Measurements from ENCODE around the gene PACRG. TPM values are rescaled to one million over a fixed set of nuclear protein-coding genes. Genes with fewer than 3 reads are reported as not detected.

PACRG gene
- total and polyA plus RNA-seq, 2 of the 8 experiments (the other 6 are each of a cell fraction or from before 2014, with no cell fraction given) = 0.44 to 0.54 TPM

DNA sequence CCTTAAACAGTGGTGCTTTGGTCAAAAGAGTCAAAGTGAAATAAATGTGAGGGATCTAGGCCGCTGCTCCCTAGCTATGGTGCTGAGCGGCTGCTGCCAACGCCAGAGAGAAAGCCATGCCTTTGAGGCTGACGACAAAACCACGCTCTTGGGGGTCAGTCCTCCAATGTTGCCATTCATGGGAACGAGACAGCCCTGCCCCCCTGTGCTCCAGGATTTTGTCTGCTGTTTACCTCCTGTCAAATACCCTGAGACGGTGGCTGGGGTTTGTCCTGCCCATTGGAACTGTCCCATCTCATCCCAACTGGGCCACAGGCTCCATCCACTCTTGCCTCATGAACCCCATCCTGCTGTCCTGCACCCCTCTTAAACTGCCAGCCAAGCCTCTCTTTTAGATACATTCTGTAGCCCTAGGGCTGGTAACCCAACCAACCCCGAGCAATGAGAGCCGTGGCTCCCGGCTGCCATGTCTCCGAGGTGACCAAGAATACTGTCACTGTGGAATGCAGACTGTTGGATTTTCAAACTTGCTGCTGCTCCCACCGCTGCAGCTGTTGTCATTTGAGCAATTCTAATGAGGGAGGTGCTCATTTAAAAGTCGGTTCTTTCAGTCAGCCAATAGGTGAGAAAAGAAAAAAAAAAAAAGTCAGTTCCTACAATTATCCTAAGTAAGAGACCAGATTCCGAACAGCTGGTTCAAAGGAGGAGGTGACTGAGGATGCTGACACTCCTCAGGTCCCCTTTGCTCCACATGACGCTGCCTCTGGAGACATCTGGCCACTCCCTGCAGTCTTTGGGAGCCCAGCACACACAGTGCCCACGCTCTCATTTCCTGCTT lies 613.7 kb downstream of the PACRG start:
- no peak overlapping the region for H2BK5ac ChIP-seq (ENCODE audit: low read depth, low read length)
- no peaks in the 10 kb centered on the region for H3K9me3 ChIP-seq (ENCODE audit: insufficient read depth in 2 of 2, low read depth in 1 of 2, low read length in 1 of 2)
- H3K18ac ChIP-seq (ENCODE audit: extremely low read depth, low read length) = no peak overlapping the region; the same call in 1 of the 2 replicates
- H3K79me2 ChIP-seq (ENCODE audit: control insufficient read depth in 1 of 2, insufficient read depth in 2 of 2, low read length in 2 of 2) = no peaks in the 10 kb centered on the region
- H3K79me1 ChIP-seq (ENCODE audit: low read depth, low read length) = no peaks in the 10 kb centered on the region
- no peak for DNase-seq (ENCODE audit: low read depth in 1 of 2, low spot score in 2 of 2)
- no peak overlapping the region for H3K9ac ChIP-seq (replicated peaks in 1 of 4; ENCODE audit: extremely low read depth in 1 of 4, low read depth in 3 of 4, low read length in 3 of 4)
- H2BK120ac ChIP-seq (replicated peaks; ENCODE audit: low read depth, low read length) = no peak overlapping the region
- no peaks in the 10 kb centered on the region for H3K23me2 ChIP-seq (ENCODE audit: low read depth, low read length)
- no peak overlapping the region for H4K8ac ChIP-seq (ENCODE audit: extremely low read depth, insufficient read depth, low read length)
- H3K4me1 ChIP-seq (replicated peaks in 1 of 4; ENCODE audit: control insufficient read depth in 3 of 4, insufficient read depth in 4 of 4, low read length in 3 of 4) = peaks cover 5 to 14% (median 6%) of the 10 kb centered on the region in 4 experiments; a peak in 6 of 7 replicates
- H2BK12ac ChIP-seq (ENCODE audit: low read depth, low read length) = no peak overlapping the region
- 81% methylated on average over 16 of the region's 16 CpGs; no CpG with 5 or more reads in 1 of the 2 experiments for WGBS, 2 experiments (ENCODE audit: extremely low coverage in 1 of 2, insufficient coverage in 1 of 2, insufficient read length in 1 of 2, insufficient replicate concordance in 2 of 2, low coverage in 1 of 2, low lambda C conversion rate in 2 of 2, missing lambda C conversion rate in 1 of 2)
- peaks cover 0 to 7% (median 4%) of the 10 kb centered on the region in 4 experiments; a peak in 3 of 7 replicates for H3K27me3 ChIP-seq (replicated peaks in 1 of 4; ENCODE audit: control insufficient read depth in 3 of 4, extremely low read depth in 1 of 4, insufficient read depth in 3 of 4, low read length in 3 of 4)
- POLR2A ChIA-PET (ENCODE audit: partially characterized antibody) = interaction anchor here (0.6 kb wide), 1 partner anchor 431 kb away, joined by 3 read pairs; no protein-coding TSS in a partner anchor
- H2AK5ac ChIP-seq (ENCODE audit: low read depth, low read length) = peak overlapping the region; percentile 70; the same call in 1 of the 2 replicates
- no peak overlapping the region for H3K23ac ChIP-seq (ENCODE audit: insufficient read length)
- no peaks in the 10 kb centered on the region for H3K36me3 ChIP-seq (ENCODE audit: control insufficient read depth in 2 of 4, insufficient read depth in 4 of 4, low read length in 3 of 4)
- H2BK20ac ChIP-seq (ENCODE audit: low read length) = no peak overlapping the region
- CTCF ChIA-PET (ENCODE audit: partially characterized antibody) = interaction anchor here (0.9 to 1.4 kb wide), 2 partner anchors 14 to 158 kb away, joined by 4 to 6 read pairs; no protein-coding TSS in a partner anchor
- H2BK15ac ChIP-seq (ENCODE audit: low read length) = no peak overlapping the region
- no peak overlapping the region for H3K4me3 ChIP-seq (ENCODE audit: extremely low read depth in 1 of 4, insufficient read depth in 2 of 4, low read depth in 3 of 4, low read length in 4 of 4)
- no peak overlapping the region for H2AFZ ChIP-seq (ENCODE audit: low read length)
- H3K4me2 ChIP-seq (ENCODE audit: insufficient read depth in 1 of 2, low read depth in 2 of 2, low read length in 2 of 2) = no peak overlapping the region
- H3K56ac ChIP-seq (replicated peaks; ENCODE audit: insufficient read length, low read depth, low read length) = no peak overlapping the region
- no peak overlapping the region for H4K5ac ChIP-seq (ENCODE audit: insufficient read length, low read depth, low read length)
- TF ChIP-seq RAD21 (IDR thresholded peaks at IDR 0.05 in 1 of 2, conservative IDR thresholded peaks at IDR 0.05 in 1 of 2; ENCODE audit: low read depth in 2 of 2, low read length in 2 of 2) = no peak
- TF ChIP-seq HDAC2 (IDR thresholded peaks at IDR 0.05; ENCODE audit: borderline replicate concordance in 1 of 2, low read depth in 2 of 2, low read length in 2 of 2) = no peak
- TF ChIP-seq BRCA1 (IDR thresholded peaks at IDR 0.05; ENCODE audit: low read depth, low read length) = no peak
- TF ChIP-seq SP4 (IDR thresholded peaks at IDR 0.05; ENCODE audit: low read length) = no peak
- no peak for TF ChIP-seq CHD2 (IDR thresholded peaks at IDR 0.05; ENCODE audit: low read length)
- TF ChIP-seq, protein P1, sequence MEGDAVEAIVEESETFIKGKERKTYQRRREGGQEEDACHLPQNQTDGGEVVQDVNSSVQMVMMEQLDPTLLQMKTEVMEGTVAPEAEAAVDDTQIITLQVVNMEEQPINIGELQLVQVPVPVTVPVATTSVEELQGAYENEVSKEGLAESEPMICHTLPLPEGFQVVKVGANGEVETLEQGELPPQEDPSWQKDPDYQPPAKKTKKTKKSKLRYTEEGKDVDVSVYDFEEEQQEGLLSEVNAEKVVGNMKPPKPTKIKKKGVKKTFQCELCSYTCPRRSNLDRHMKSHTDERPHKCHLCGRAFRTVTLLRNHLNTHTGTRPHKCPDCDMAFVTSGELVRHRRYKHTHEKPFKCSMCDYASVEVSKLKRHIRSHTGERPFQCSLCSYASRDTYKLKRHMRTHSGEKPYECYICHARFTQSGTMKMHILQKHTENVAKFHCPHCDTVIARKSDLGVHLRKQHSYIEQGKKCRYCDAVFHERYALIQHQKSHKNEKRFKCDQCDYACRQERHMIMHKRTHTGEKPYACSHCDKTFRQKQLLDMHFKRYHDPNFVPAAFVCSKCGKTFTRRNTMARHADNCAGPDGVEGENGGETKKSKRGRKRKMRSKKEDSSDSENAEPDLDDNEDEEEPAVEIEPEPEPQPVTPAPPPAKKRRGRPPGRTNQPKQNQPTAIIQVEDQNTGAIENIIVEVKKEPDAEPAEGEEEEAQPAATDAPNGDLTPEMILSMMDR (IDR thresholded peaks at IDR 0.05; ENCODE audit: control extremely low read depth in 1 of 3, insufficient read depth in 1 of 3, low read depth in 1 of 3, low read length in 3 of 3) = no peak
- TF ChIP-seq NANOG (IDR thresholded peaks at IDR 0.05; ENCODE audit: insufficient read depth, low read depth, low read length, poor library complexity, severe bottlenecking) = no peak
- H4K20me1 ChIP-seq (replicated peaks in 1 of 2; ENCODE audit: control insufficient read depth in 1 of 2, insufficient read depth in 2 of 2, low read length in 2 of 2) = no peaks in the 10 kb centered on the region
- no peak overlapping the region for H4K91ac ChIP-seq (replicated peaks; ENCODE audit: insufficient read length, low read length)
- H3K4ac ChIP-seq (replicated peaks; ENCODE audit: insufficient read length, low read depth, low read length) = no peak overlapping the region
- H3K27ac ChIP-seq (ENCODE audit: low read depth, low read length) = no peak overlapping the region
- H3K14ac ChIP-seq (ENCODE audit: insufficient read length) = no peak overlapping the region
- no peak for FAIRE-seq
